GM23338 (cell line): ENCODE results near the gene IFNL1. TPM values are rescaled to one million over a fixed set of nuclear protein-coding genes. Genes with fewer than 3 reads are reported as not detected.

Experiments
- ATAC-seq: fragments of 200-7000 bp; cut with Tn5 transposase; 3 replicates; pipeline ENCODE4 v1.9.1; 2020
- DNase-seq: peaks from one replicate; pipeline ENCODE4 v3.0.0-alpha.2; 2015; ENCODE audit warnings: low spot score
- H2AFZ ChIP-seq: fragments of 200-600 bp; sonication (generic); 2 replicates; pipeline ENCODE4 v1.8.0; 2016; ENCODE audit warnings: antibody characterized with exemption, mild to moderate bottlenecking, moderate library complexity
- H3F3A ChIP-seq: fragments of 200-600 bp; sonication (generic); replicated peaks from 2 replicates; pipeline ENCODE4 v1.8.0; 2017; ENCODE audit warnings: antibody characterized with exemption, mixed run types, low read depth
- H3K27ac ChIP-seq: fragments of 200-600 bp; sonication (generic); 2 replicates; pipeline ENCODE4 v1.6.1; 2016; ENCODE audit warnings: low read depth
- H3K27me3 ChIP-seq: fragments of 200-600 bp; sonication (generic); 2 replicates; pipeline ENCODE4 v1.8.0; 2016; ENCODE audit warnings: mild to moderate bottlenecking, mixed run types, moderate library complexity; ENCODE audit not compliant: insufficient read depth
- H3K36me3 ChIP-seq: fragments of 200-600 bp; sonication (generic); 2 replicates; pipeline ENCODE4 v1.8.0; 2016; ENCODE audit warnings: mild to moderate bottlenecking; ENCODE audit not compliant: insufficient read depth
- H3K4me1 ChIP-seq: fragments of 200-600 bp; sonication (generic); 2 replicates; pipeline ENCODE4 v1.8.0; 2016; ENCODE audit warnings: mild to moderate bottlenecking, moderate library complexity; ENCODE audit not compliant: insufficient read depth
- H3K4me2 ChIP-seq: fragments of 200-600 bp; sonication (generic); 2 replicates; pipeline ENCODE4 v1.7.1; 2017; ENCODE audit warnings: mixed run types
- H3K4me3 ChIP-seq: fragments of 200-600 bp; sonication (generic); 2 replicates; pipeline ENCODE4 v1.6.1; 2016; ENCODE audit warnings: mixed run types
- H3K79me2 ChIP-seq: fragments of 200-600 bp; sonication (generic); replicated peaks from 2 replicates; pipeline ENCODE4 v1.8.0; 2017; ENCODE audit warnings: mild to moderate bottlenecking; ENCODE audit not compliant: insufficient read depth
- H3K9me2 ChIP-seq: fragments of 200-600 bp; sonication (generic); 2 replicates; pipeline ENCODE4 v1.8.0; 2017; ENCODE audit not compliant: insufficient read depth
- H4K20me1 ChIP-seq: fragments of 200-600 bp; sonication (generic); replicated peaks from 2 replicates; pipeline ENCODE4 v1.8.0; 2017; ENCODE audit warnings: mild to moderate bottlenecking; ENCODE audit not compliant: insufficient read depth
- H3K27ac Mint-ChIP-seq: 2 replicates; pipeline ENCODE4 v1.8.0; 2020; ENCODE audit warnings: inconsistent platforms, mild to moderate bottlenecking, moderate library complexity, mixed read lengths
- H3K27me3 Mint-ChIP-seq: 3 replicates; pipeline ENCODE4 v1.8.0; 2022; ENCODE audit warnings: low read depth, mild to moderate bottlenecking, moderate library complexity, mixed read lengths, inconsistent platforms; ENCODE audit not compliant: insufficient read depth, poor library complexity
- H3K36me3 Mint-ChIP-seq: 3 replicates; pipeline ENCODE4 v1.8.0; 2021; ENCODE audit warnings: low read depth, mild to moderate bottlenecking, inconsistent platforms, moderate library complexity, mixed read lengths
- H3K4me1 Mint-ChIP-seq: 3 replicates; pipeline ENCODE4 v1.8.0; 2020; ENCODE audit warnings: mild to moderate bottlenecking, inconsistent platforms, mixed read lengths
- H3K4me3 Mint-ChIP-seq: 3 replicates; pipeline ENCODE4 v1.8.0; 2021; ENCODE audit warnings: moderate library complexity, mild to moderate bottlenecking, inconsistent platforms, mixed read lengths
- H3K9me3 Mint-ChIP-seq: 3 replicates; pipeline ENCODE4 v1.8.0; 2020; ENCODE audit warnings: moderate library complexity, mild to moderate bottlenecking, inconsistent platforms, mixed read lengths
- EZH2 ChIP-seq: fragments of 200-600 bp; sonication (generic); IDR thresholded peaks from one replicate; pipeline ENCODE4 v1.8.0; 2017; ENCODE audit warnings: antibody characterized with exemption, mild to moderate bottlenecking, low read depth; ENCODE audit not compliant: unreplicated experiment
- EZH2phosphoT487 ChIP-seq: fragments of 200-600 bp; sonication (generic); IDR thresholded peaks from one replicate; pipeline ENCODE4 v1.8.1; 2018; ENCODE audit warnings: antibody characterized with exemption; ENCODE audit not compliant: unreplicated experiment
- POLR2AphosphoS5 ChIP-seq: IDR thresholded peaks from 2 replicates; pipeline ENCODE4 v1.6.1; 2016; ENCODE audit warnings: antibody characterized with exemption, low read depth
- REST ChIP-seq: IDR thresholded peaks from one replicate; pipeline ENCODE4 v1.6.1; 2018; ENCODE audit warnings: antibody characterized with exemption; ENCODE audit not compliant: unreplicated experiment
- ZNF331 ChIP-seq: fragments of 250-450 bp; sonication (Bioruptor Pico); IDR thresholded peaks from 2 replicates; pipeline ENCODE4 v1.5.0; 2020; ENCODE audit warnings: low read depth, mild to moderate bottlenecking, moderate library complexity
- polyA plus RNA-seq: library from polyadenylated mRNA; unstranded; fragments of >200 nt; fragmentation: Nextera tagmentation; extraction: Ambion mirVana; gene quantifications from 2 replicates; pipeline ENCODE4 v1.2.1, GENCODE V29; 2016
- total RNA-seq: library from RNA; depleted of rRNA; stranded (reverse); fragments of >200 nt; shearing (Covaris generic); gene quantifications from 2 replicates; pipeline ENCODE4 v1.2.3, GENCODE V29; 2014

Gene IFNL1
- total and polyA plus RNA-seq, 2 experiments from 2014 or later = not detected

- H3K4me3 Mint-ChIP-seq = peak overlapping the region; percentile 67
- peaks cover 44% of the 10 kb centered on the region for H3K27me3 Mint-ChIP-seq
- H3K36me3 Mint-ChIP-seq = no peaks in the 10 kb centered on the region; the same call in 2 of the 3 replicates
Observed at GRCh38 chr19:39246951-39247669, 49.1 kb upstream of the IFNL1 start.

GRCh38 chr19:39247701-39248664 lies 48.2 kb upstream of the IFNL1 start:
- H3K9me3 Mint-ChIP-seq = no peaks in the 10 kb centered on the region; the same call in 2 of the 3 replicates
- H3K27me3 Mint-ChIP-seq = peaks cover 44% of the 10 kb centered on the region
- peaks cover 67% of the 10 kb centered on the region for H3K27me3 ChIP-seq
- H4K20me1 ChIP-seq = peaks cover 2% of the 10 kb centered on the region; the same call in 1 of the 2 replicates
- H3K9me2 ChIP-seq = no peaks in the 10 kb centered on the region
- no peaks in the 10 kb centered on the region for H3K36me3 ChIP-seq
- H3K36me3 Mint-ChIP-seq = no peaks in the 10 kb centered on the region; the same call in 2 of the 3 replicates
- peak; percentile 68 for ATAC-seq
- H3K4me1 Mint-ChIP-seq = peaks cover 2% of the 10 kb centered on the region; the same call in 1 of the 3 replicates
- DNase-seq = peak; percentile 60
- H3F3A ChIP-seq = no peaks in the 10 kb centered on the region
- H3K4me1 ChIP-seq = no peaks in the 10 kb centered on the region; the same call in 1 of the 2 replicates
- TF ChIP-seq EZH2 = peak; percentile 82
- TF ChIP-seq EZH2phosphoT487 = no peak
- H3K4me3 Mint-ChIP-seq = peak overlapping the region; percentile 51
- H3K4me2 ChIP-seq = peak overlapping the region; percentile 84
- no peak overlapping the region for H3K27ac Mint-ChIP-seq
- peak overlapping the region; percentile 93 for H2AFZ ChIP-seq
- peak overlapping the region; percentile 55 for H3K4me3 ChIP-seq
- H3K27ac ChIP-seq = no peak overlapping the region
- no peaks in the 10 kb centered on the region for H3K79me2 ChIP-seq

More at GRCh38 chr19:39246951-39247669, 49.1 kb upstream of the IFNL1 start:
- Histone ChIP-seq H3K36me3 (no peaks in the 10 kb centered on the region), H3K27me3 (peaks cover 62% of the 10 kb centered on the region), H3K9me2 (no peaks in the 10 kb centered on the region), H3K4me2 (peak overlapping the region; percentile 84), H3K79me2 (no peaks in the 10 kb centered on the region), H4K20me1 (no peaks in the 10 kb centered on the region; the same call in 1 of the 2 replicates), H3K27ac (no peak overlapping the region), H2AFZ (peak overlapping the region; percentile 98), H3K4me3 (peak overlapping the region; percentile 55), H3K4me1 (no peaks in the 10 kb centered on the region; the same call in 1 of the 2 replicates), H3F3A (no peaks in the 10 kb centered on the region)
- ATAC-seq (peak; percentile 78), DNase-seq (peak; percentile 90)
- peak; percentile 55 for TF ChIP-seq EZH2
- TF ChIP-seq POLR2AphosphoS5 = 0 out of 2 replicates have a peak, but pooled peaks have one; percentile 35
- TF ChIP-seq ZNF331 (CRISPR knock-in tag) = no peak
- TF ChIP-seq REST = no peak
- peaks cover 2% of the 10 kb centered on the region; the same call in 1 of the 3 replicates for H3K4me1 Mint-ChIP-seq
- H3K27ac Mint-ChIP-seq = no peak overlapping the region
- H3K9me3 Mint-ChIP-seq = no peaks in the 10 kb centered on the region; the same call in 2 of the 3 replicates
